ENCODE measurements around the gene EMP1.
"Not testable (repeated sequence)": the region's sequence is repeated elsewhere in the genome, so short reads cannot be mapped to it uniquely, and the experiment has no call there.

The EMP1 gene

GRCh38 chr12:13259625-13260024 lies 63.1 kb downstream of the EMP1 start:
- not testable (repeated sequence) for DNase-seq

- not testable (repeated sequence) for DNase-seq
Measured at GRCh38 chr12:13267826-13268225, 71.3 kb downstream of the EMP1 start.

- no peak for DNase-seq
Measured at GRCh38 chr12:13268581-13268980, 72.1 kb downstream of the EMP1 start.

Data from bone marrow (tissue), 2 donors.